NOMO-1 (cell line): ENCODE measurements around the gene IFT52.

ENCODE experiments used
- DNase-seq, 2 experiments: peaks; one replicate each; lab custom pipeline; 2025; ENCODE audit not compliant: unreplicated experiment in 2 of 2; lab: John Stamatoyannopoulos, UW

The IFT52 gene

GRCh38 chr20:43682446-43682845 lies 91.7 kb downstream of the IFT52 start:
- DNase-seq: no peak

GRCh38 chr20:43686820-43687219 lies 96.1 kb downstream of the IFT52 start:
- no peak for DNase-seq

GRCh38 chr20:43689165-43689564 lies 98.4 kb downstream of the IFT52 start:
- DNase-seq: no peak

GRCh38 chr20:43690943-43691598 lies 100.3 kb downstream of the IFT52 start:
- no peak for DNase-seq

GRCh38 chr20:43691928-43692524 lies 101.3 kb downstream of the IFT52 start:
- DNase-seq: peak; percentile 23 to 47

GRCh38 chr20:43694763-43695162 lies 104.0 kb downstream of the IFT52 start:
- no peak for DNase-seq

GRCh38 chr20:43695571-43695970 lies 104.8 kb downstream of the IFT52 start:
- no peak for DNase-seq
